ENCODE results near the gene TMEM114.

The TMEM114 gene

DNA sequence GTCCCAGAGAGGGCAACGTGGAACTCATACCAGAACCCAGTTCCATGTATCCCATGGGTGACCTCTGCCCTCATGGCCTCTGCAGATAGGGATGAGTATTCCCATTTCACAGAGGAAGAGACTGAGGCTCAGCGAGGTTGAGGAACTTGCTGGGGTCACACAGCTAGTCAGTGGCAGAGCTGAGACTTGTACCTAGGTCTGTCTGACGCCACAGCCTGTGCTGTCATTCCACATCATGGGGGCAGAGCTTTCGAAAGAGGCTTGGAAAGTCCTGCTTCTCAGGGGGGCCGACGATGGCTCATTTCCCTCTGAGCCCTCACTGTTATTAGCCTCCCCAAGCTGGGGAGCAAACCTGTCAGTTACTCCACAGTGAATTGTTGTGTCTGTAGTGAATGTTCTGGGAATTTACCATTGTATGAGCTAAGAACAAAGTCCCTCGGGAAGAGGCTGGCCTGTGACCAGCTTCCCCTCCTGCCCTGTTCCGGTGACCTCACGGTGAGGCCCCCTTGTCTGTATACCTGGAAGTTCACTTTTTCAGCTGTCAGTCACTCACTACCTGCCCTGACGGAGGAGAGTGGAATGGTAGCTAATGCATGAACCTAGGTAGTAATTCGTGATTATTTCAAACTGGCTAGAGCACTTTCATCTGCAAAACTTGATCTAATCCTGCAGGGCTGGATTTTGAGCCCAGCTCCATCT, 40.1 kb upstream of the TMEM114 start:
- no peak for DNase-seq (ENCODE audit: extremely low read depth, low read depth)
- H3K4me3 ChIP-seq (replicated peaks; ENCODE audit: low read depth, low read length) = no peak overlapping the region
- TF ChIP-seq, protein P1, sequence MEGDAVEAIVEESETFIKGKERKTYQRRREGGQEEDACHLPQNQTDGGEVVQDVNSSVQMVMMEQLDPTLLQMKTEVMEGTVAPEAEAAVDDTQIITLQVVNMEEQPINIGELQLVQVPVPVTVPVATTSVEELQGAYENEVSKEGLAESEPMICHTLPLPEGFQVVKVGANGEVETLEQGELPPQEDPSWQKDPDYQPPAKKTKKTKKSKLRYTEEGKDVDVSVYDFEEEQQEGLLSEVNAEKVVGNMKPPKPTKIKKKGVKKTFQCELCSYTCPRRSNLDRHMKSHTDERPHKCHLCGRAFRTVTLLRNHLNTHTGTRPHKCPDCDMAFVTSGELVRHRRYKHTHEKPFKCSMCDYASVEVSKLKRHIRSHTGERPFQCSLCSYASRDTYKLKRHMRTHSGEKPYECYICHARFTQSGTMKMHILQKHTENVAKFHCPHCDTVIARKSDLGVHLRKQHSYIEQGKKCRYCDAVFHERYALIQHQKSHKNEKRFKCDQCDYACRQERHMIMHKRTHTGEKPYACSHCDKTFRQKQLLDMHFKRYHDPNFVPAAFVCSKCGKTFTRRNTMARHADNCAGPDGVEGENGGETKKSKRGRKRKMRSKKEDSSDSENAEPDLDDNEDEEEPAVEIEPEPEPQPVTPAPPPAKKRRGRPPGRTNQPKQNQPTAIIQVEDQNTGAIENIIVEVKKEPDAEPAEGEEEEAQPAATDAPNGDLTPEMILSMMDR (IDR thresholded peaks at IDR 0.05; ENCODE audit: low read depth, low read length, missing control alignments) = no peak

DNA sequence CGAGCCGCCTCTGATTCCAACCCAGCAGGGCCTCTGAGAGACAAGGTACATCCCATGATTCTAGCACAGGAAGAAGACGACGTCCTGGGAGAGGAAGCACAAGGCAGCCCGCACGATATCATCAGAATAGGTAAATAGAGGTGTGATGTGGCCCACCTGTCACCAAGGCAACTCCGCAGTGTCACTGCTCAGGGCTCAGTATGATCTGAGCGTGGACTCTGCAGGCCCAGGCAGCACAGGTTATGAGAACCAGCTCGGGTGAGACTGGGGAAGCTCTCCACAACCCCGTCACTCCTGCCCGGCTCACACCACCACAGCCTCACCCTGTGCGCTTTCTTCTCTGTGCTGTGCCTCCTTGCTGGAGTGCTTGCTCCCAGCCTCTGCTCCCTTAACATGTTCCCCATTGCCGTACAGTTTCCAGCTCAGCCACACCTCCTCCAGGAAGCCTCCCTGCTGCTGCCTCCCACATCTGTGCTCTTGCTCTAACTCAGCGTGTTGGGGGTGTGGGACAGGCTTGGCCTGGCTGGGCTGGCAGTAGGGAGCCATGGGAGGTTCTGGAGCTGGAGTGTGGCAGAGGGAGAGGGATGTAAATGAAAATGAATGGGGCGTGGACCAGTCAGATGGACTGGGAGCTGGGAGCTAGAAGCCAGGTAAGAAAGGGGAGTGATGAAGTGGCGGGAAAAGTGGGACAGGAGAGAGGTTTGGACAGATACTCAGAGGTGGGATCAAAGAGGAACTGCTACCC, 38.8 kb upstream of the TMEM114 start:
- no peak for DNase-seq (ENCODE audit: extremely low read depth, low read depth)
- H3K4me3 ChIP-seq (replicated peaks; ENCODE audit: low read depth, low read length) = no peak overlapping the region
- TF ChIP-seq, protein P1 (IDR thresholded peaks at IDR 0.05; ENCODE audit: low read depth, low read length, missing control alignments) = no peak

DNA sequence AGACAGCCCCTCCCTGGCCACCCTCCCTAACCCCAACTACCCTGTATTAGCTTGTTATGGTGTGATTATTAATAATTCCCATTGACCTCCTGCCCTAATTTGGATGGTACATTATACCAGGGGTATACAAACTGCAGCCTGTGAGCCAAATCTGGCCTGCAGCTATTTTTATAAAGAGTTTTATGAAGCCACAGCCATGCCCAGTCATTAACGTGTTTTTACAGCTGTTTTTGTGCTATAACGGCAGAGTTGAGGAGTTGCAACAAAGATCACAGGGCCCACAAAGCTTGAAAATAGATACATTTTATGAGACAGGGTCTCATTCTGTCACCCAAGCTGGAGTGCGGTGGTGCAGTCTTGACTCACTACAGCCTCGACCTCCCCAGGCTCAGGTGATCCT, 37.1 kb upstream of the TMEM114 start:
- TF ChIP-seq, protein P1 (IDR thresholded peaks at IDR 0.05; ENCODE audit: low read depth, low read length, missing control alignments) = no peak
- H3K4me3 ChIP-seq (replicated peaks; ENCODE audit: low read depth, low read length) = no peak overlapping the region
- no peak for DNase-seq (ENCODE audit: extremely low read depth, low read depth)

DNA sequence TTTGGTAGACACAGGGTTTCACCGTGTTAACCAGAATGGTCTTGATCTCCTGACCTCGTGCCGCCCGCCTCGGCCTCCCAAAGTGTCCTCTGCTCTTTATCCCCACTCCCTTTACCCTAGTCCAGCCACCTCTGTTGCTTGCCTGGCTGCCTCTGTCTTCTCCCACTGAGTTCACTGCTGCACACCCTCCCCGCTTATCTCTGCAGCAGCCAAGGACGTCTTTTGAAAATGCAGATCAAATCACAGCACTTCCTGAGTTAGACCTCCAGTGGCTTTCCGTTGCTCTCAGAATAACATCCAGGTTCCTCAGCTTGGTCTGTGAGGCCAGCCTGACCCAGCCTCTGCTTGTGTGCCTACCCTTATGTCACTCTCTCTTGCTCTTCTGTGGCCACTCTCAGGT, 36.6 kb upstream of the TMEM114 start:
- no peak for DNase-seq (ENCODE audit: extremely low read depth, low read depth)
- H3K4me3 ChIP-seq (replicated peaks; ENCODE audit: low read depth, low read length) = no peak overlapping the region
- TF ChIP-seq, protein P1 (IDR thresholded peaks at IDR 0.05; ENCODE audit: low read depth, low read length, missing control alignments) = no peak

- no peak overlapping the region for H3K4me3 ChIP-seq (replicated peaks; ENCODE audit: low read depth, low read length)
- no peak for DNase-seq (ENCODE audit: extremely low read depth, low read depth)
- TF ChIP-seq, protein P1 (IDR thresholded peaks at IDR 0.05; ENCODE audit: low read depth, low read length, missing control alignments) = no peak
Measured at GRCh38 chr16:8625491-8626087, 35.3 kb upstream of the TMEM114 start.

- TF ChIP-seq, protein P1 (IDR thresholded peaks at IDR 0.05; ENCODE audit: low read depth, low read length, missing control alignments) = no peak
- DNase-seq (ENCODE audit: extremely low read depth, low read depth) = no peak
- H3K4me3 ChIP-seq (replicated peaks; ENCODE audit: low read depth, low read length) = no peak overlapping the region
Measured at GRCh38 chr16:8623634-8624033, 33.3 kb upstream of the TMEM114 start.

Measured in HFF-Myc (cell line).